ENCODE data around the gene ATP8B3. TPM values are rescaled to one million over a fixed set of nuclear protein-coding genes. Genes with fewer than 3 reads are reported as not detected.
A peak's percentile ranks its signal among the peaks of the same experiment; 100 is the strongest.

The ATP8B3 gene
- total and polyA plus RNA-seq, 9 of the 15 experiments (the other 6 are each of a cell fraction or from before 2014, with no cell fraction given) = 1.2 to 12.3 (median 3.8) TPM

GRCh38 chr19:1757468-1758230 is 54.4 kb downstream of the ATP8B3 start (continued):
- TF ChIP-seq ZBTB40 (IDR thresholded peaks at IDR 0.05) (no peak), ZBTB40 (CRISPR knock-in tag; IDR thresholded peaks at IDR 0.05) (no peak), EZH2 (IDR thresholded peaks at IDR 0.05; ENCODE audit: borderline replicate concordance, low read depth, low read length) (no peak), E2F4 (CRISPR knock-in tag; IDR thresholded peaks at IDR 0.05; ENCODE audit: low read depth) (no peak), UBTF (IDR thresholded peaks at IDR 0.05; ENCODE audit: borderline replicate concordance in 1 of 2, low read depth in 2 of 2, low read length in 2 of 2) (no peak), TRIM28 (IDR thresholded peaks at IDR 0.05) (no peak), TSHZ1 (CRISPR knock-in tag; IDR thresholded peaks at IDR 0.05) (no peak), SNAPC5 (CRISPR knock-in tag; IDR thresholded peaks at IDR 0.05) (no peak), RBFOX2 (IDR thresholded peaks at IDR 0.05; ENCODE audit: low read depth, low read length) (0 out of 2 replicates have a peak, but pooled peaks have one; percentile 20), PPARD (CRISPR knock-in tag; IDR thresholded peaks at IDR 0.05) (no peak)
